Esophagus squamous epithelium (tissue), 5 donors: ENCODE data around the gene MPG. TPM values are rescaled to one million over a fixed set of nuclear protein-coding genes. Genes with fewer than 3 reads are reported as not detected.
"Not testable (repeated sequence)": the region's sequence is repeated elsewhere in the genome, so short reads cannot be mapped to it uniquely, and the experiment has no call there.

Experiments used
- DNase-seq: peaks from one replicate; lab custom pipeline; 2025; lab: John Stamatoyannopoulos, UW
- H3K27ac ChIP-seq, 4 donors: fragments of 200-600 bp; sonication (generic); one replicate each; pipeline ENCODE4 v1.5.1; 2016 to 2019; ENCODE audit warnings: mild to moderate bottlenecking in 1 of 4
- H3K27me3 ChIP-seq, 4 donors: fragments of 200-600 bp; sonication (generic); 1 replicate in 3 of 4; 2 replicates in 1 of 4; pipeline versions ENCODE4 v1.5.1 to v1.6.0; 2017 to 2021; ENCODE audit warnings: antibody characterized with exemption in 1 of 4
- H3K36me3 ChIP-seq, 3 donors: fragments of 200-600 bp; sonication (generic); one replicate each; pipeline ENCODE4 v1.5.1; 2016 to 2019
- H3K4me1 ChIP-seq, 3 donors: fragments of 200-600 bp; sonication (generic); one replicate each; pipeline ENCODE4 v1.5.1; 2017 to 2019
- H3K4me3 ChIP-seq, 4 donors: fragments of 200-600 bp; sonication (generic); 1 replicate in 3 of 4; 2 replicates in 1 of 4; pipeline ENCODE4 v1.5.1; 2016 to 2019; ENCODE audit warnings: mild to moderate bottlenecking in 2 of 4, moderate library complexity in 1 of 4
- H3K9me3 ChIP-seq, 3 donors: fragments of 200-600 bp; sonication (generic); one replicate each; pipeline ENCODE4 v1.5.1; 2016 to 2019
- CTCF ChIP-seq, 6 experiments: fragments of 450-650 bp in 4 of 6; fragments of 200-600 bp in 2 of 6; sonication (generic) in 2 of 6; IDR thresholded peaks; one replicate each; pipeline ENCODE4 v1.5.1; 2016 to 2019; ENCODE audit warnings: antibody characterized with exemption in 6 of 6, mild to moderate bottlenecking in 4 of 6, moderate library complexity in 4 of 6
- POLR2A ChIP-seq, 4 donors: fragments of 450-650 bp; IDR thresholded peaks; one replicate each; pipeline ENCODE4 v1.6.1; 2017; ENCODE audit warnings: antibody characterized with exemption in 4 of 4, mild to moderate bottlenecking in 4 of 4, moderate library complexity in 3 of 4
- WGBS, 2 donors: methylation state at CpG; one replicate each; pipeline ENCODE4 v1.1.5; 2018; 5-methylcytosine and 5-hydroxymethylcytosine counted together
- intact Hi-C: fragments of 100-400 bp; cut with DNase I; formaldehyde crosslinking; loops from one replicate; pipeline ENCODE4 v1.15.0; 2022
- total RNA-seq, 4 donors: library from RNA; depleted of rRNA; stranded (reverse); fragments of >200 nt; gene quantifications; one replicate each; pipeline ENCODE4 v1.1.0, GENCODE V29; 2016
- donor health status: DM: yes; HTN: yes; CAD: no.

The MPG gene
- total RNA-seq, 4 donors from 2014 or later, result 47.4 to 72.1 (median 68.3) TPM

- no peak for DNase-seq
- TF ChIP-seq POLR2A (IDR thresholded peaks at IDR 0.05) (no peak), CTCF (IDR thresholded peaks at IDR 0.05) (no peak)
- intact Hi-C loops, result no loop called here
- no peak overlapping the region for H3K27ac ChIP-seq
- H3K4me3 ChIP-seq, result no peak overlapping the region
- 93 to 97% methylated on average over 3 of the region's 3 CpGs for WGBS, 2 donors
- H3K9me3 ChIP-seq, result no peaks in the 10 kb centered on the region
- peaks cover 0 to 22% (median 4%) of the 10 kb centered on the region in 3 donors for H3K4me1 ChIP-seq
- peaks cover 0 to 56% (median 0%) of the 10 kb centered on the region in 3 donors for H3K36me3 ChIP-seq
- no peaks in the 10 kb centered on the region for H3K27me3 ChIP-seq
Observed at GRCh38 chr16:119835-120491, 41.9 kb downstream of the MPG start.

- TF ChIP-seq POLR2A (IDR thresholded peaks at IDR 0.05) (no peak), CTCF (IDR thresholded peaks at IDR 0.05) (no peak)
- peaks cover 0 to 55% (median 0%) of the 10 kb centered on the region in 3 donors for H3K36me3 ChIP-seq
- peaks cover 0 to 22% (median 4%) of the 10 kb centered on the region in 3 donors for H3K4me1 ChIP-seq
- no peak for DNase-seq
- no peak overlapping the region for H3K4me3 ChIP-seq
- no peaks in the 10 kb centered on the region for H3K27me3 ChIP-seq
- no peak overlapping the region for H3K27ac ChIP-seq
- H3K9me3 ChIP-seq, result no peaks in the 10 kb centered on the region
- WGBS, 2 donors, result 86% methylated on average over 1 of the region's 2 CpGs; no CpG with 5 or more reads in 1 of the 2 donors
- intact Hi-C loops, result no loop called here
Observed at GRCh38 chr16:120756-121155, 42.7 kb downstream of the MPG start.

GRCh38 chr16:122361-122760 lies 44.3 kb downstream of the MPG start:
- Histone ChIP-seq H3K27me3 (no peaks in the 10 kb centered on the region), H3K9me3 (no peaks in the 10 kb centered on the region), H3K4me3 (no peak overlapping the region), H3K4me1 (peaks cover 0 to 21% (median 4%) of the 10 kb centered on the region in 3 donors), H3K36me3 (peaks cover 0 to 42% (median 0%) of the 10 kb centered on the region in 3 donors), H3K27ac (no peak overlapping the region)
- 91 to 100% methylated on average over 1 of the region's 1 CpG for WGBS, 2 donors
- TF ChIP-seq CTCF (IDR thresholded peaks at IDR 0.05), result no peak
- TF ChIP-seq POLR2A (IDR thresholded peaks at IDR 0.05), result no peak
- no peak for DNase-seq
- intact Hi-C loops, result no loop called here

GRCh38 chr16:123558-124350 lies 45.7 kb downstream of the MPG start:
- H3K27ac ChIP-seq, H3K4me3 ChIP-seq, H3K27me3 ChIP-seq, intact Hi-C loops, DNase-seq, H3K4me1 ChIP-seq, H3K9me3 ChIP-seq: not testable (repeated sequence)
- WGBS, 2 donors, result 80 to 84% methylated on average over 10 to 15 of the region's 19 CpGs
- H3K36me3 ChIP-seq, result peaks cover 0 to 42% (median 0%) of the 10 kb centered on the region in 3 donors

GRCh38 chr16:125011-125410 lies 47.0 kb downstream of the MPG start:
- TF ChIP-seq CTCF (IDR thresholded peaks at IDR 0.05) (no peak), POLR2A (IDR thresholded peaks at IDR 0.05) (no peak)
- WGBS, 2 donors, result 71 to 87% methylated on average over 2 to 3 of the region's 3 CpGs
- intact Hi-C loops, result no loop called here
- no peak overlapping the region for H3K4me3 ChIP-seq
- no peaks in the 10 kb centered on the region for H3K27me3 ChIP-seq
- no peak for DNase-seq
- H3K36me3 ChIP-seq, result peaks cover 0 to 50% (median 0%) of the 10 kb centered on the region in 3 donors
- no peak overlapping the region for H3K27ac ChIP-seq
- H3K4me1 ChIP-seq, result no peaks in the 10 kb centered on the region
- H3K9me3 ChIP-seq, result no peaks in the 10 kb centered on the region
